GM15510 (cell line): ENCODE data around the gene ZFYVE21.

Experiments used
- POLR2A ChIP-seq: IDR thresholded peaks from 3 replicates; pipeline ENCODE4 v1.6.1; 2011; ENCODE audit warnings: borderline replicate concordance; ENCODE audit not compliant: insufficient read length; ENCODE audit errors: extremely low read depth

Gene ZFYVE21

DNA sequence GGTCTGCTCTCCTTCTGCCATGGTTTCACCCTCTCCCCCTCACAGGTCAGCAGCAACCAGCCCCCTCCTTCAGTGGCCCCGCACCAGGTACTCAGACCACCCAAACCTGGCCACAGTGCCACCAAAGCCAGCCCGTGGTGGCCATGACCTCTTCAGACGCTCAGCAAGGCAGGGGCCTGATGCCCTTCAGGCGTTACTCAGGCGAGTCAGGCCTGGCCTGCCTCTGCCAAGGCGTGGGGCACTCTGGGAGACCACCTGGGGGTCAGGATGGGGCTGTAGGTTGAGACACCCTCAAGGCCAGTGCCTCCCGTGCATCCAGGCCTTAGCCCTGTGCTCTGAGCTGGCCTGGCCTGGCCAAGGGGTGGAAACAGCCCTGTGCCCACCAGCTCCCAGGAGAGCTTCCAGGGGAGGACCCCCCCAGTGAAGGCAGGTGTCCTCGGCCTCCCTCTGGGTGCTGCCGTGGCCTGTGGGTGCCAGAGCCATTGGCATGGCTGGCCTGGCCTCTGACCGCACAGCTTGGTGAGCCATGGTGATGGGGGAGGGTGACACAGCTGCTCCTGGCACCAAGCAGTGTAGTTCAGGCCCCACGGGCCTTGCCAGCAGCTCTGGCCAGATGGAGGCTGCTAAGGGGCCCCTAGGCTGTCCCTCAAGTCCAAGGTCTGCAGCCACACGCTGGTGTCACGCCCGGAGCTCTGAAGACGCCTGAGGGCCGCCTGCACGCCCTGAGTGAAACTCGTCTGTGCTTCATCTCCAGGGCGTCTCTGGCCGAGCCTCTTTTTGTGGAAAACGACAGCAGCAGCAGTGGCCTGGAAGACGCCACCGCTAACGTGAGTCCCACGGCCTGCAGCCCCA, 15.5 kb upstream of the ZFYVE21 start:
- TF ChIP-seq POLR2A = no peak

DNA sequence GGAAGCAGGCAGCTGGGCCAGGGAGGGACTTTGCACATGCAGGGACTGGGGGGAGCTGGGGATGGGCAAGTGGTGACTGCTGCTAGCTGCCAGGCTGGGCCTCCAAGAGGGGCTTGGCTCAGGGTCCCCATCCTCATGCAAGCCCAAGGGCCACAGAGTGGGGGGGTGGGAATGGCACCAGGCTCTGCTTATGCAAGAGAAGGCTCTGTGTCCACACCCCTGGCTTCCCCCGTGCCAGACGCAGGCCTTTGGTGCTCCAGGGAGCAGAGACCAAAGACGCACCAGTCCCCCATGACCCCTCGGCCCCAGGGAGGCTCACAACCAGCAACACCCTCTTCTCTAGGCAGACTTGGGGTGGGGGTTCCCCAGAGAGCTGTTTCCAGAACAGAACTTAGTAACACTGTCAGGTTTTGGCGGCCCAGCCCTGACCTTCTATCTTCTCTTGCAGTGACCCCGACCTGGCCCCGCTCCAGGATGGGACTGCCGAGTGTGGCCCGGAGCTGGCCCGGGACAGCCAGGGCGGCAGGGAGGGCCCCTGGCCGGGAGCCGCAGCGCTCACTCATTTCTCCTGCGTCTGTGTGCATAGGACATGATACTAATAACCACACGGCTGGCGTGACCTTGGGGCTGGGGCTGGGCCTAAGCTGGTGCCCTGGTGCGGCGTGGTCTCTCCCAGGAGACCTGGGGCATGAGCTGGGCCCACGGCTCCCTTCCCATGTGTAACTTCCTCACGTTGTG, 14.7 kb upstream of the ZFYVE21 start:
- TF ChIP-seq POLR2A = no peak

- no peak for TF ChIP-seq POLR2A
Measured at GRCh38 chr14:103702095-103702494, 13.5 kb upstream of the ZFYVE21 start.

GRCh38 chr14:103702497-103703432, 12.8 kb upstream of the ZFYVE21 start:
- peak; percentile 18 for TF ChIP-seq POLR2A

DNA sequence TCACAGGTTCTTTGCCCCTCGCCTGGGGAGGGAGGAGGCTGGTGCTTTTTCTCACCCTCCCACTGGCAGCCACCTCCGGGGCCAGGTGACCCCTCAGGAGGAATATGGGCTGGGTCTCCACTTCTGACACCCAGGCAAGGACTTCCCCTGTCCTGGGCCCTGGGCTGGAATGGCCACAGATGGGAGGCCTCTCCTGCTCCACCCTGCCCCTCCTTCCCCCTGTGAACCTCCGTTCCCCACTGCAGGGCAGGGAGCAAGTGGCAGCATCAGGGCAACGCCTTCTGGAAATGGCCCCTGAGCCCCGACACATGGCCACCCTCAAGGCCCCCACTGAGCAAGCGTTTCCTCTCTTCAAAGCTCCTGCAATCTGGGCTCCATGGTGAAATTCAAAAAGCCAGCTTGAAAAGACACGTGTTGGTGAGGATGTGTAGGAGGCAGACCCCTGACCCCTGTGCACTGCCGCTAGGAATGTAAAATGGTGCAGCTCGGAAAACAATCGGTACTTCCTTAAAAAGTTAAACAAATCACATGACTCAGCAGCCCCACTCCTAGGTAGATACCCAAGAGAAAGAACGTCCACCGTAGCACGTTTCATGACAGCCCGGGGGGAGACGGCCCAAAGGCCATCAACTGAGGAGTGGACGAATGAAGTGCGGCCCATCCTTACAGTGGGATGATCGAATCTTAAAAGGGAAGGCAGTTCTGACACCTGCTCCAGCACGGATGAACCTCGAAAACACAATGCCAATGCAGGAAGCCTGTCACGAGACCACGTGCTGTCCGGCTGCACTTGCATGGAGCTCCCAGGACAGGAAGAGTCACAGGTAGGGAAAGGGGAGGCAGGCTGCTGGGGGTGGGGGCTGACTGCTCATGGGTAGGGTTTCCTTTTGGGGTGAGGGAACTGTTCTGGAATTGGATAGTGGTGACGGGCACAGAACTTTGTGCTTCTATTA, 11.9 kb upstream of the ZFYVE21 start:
- no peak for TF ChIP-seq POLR2A

- no peak for TF ChIP-seq POLR2A
Measured at GRCh38 chr14:103704708-103705107, 10.9 kb upstream of the ZFYVE21 start.

GRCh38 chr14:103705118-103705503, 10.5 kb upstream of the ZFYVE21 start:
- TF ChIP-seq POLR2A = no peak

GRCh38 chr14:103705504-103706284, 9.9 kb upstream of the ZFYVE21 start:
- TF ChIP-seq POLR2A = no peak

GRCh38 chr14:103706551-103707328, 8.9 kb upstream of the ZFYVE21 start:
- TF ChIP-seq POLR2A = no peak

GRCh38 chr14:103707329-103708263, 8.0 kb upstream of the ZFYVE21 start:
- TF ChIP-seq POLR2A = no peak

DNA sequence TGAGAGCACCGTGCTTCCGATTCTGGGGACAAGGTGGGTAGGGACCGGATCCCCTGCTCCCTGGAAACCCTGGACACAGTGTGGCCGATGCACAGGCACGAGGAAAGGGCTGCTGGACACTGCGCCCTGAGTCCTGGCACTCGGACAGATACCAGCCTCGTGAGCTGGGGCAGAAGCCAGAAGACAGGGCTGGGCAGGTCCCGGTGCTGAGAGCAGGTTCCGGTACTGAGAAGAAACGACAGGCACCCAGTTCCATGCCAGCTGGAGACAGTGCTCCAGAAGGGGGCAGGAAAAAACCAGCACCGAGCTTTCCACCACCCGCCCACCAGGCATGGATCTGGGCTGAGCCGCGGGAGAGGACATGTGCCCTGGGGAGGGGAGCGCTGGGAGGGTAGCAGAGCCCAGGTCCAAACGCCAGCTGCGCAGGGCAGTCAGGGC, 6.8 kb upstream of the ZFYVE21 start:
- no peak for TF ChIP-seq POLR2A

DNA sequence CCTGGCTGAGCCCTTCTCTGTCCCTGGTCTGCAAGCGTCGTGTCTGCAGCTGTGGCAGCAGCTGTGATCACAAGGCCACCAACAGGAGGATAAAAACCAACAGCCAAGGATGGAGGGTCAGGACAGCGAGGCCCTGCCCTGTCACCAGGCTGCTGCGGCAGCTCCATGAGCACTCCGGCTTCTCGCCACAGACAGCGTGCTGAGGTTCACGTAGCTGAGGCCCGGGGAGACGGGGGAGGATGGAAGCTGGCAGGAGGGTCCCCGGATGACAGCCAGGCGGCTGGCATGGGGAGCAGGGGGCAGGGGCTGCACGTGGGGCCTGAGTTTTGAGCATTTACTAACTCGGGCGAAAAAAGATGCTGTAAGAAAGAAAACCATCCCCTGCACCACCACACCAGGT, 5.8 kb upstream of the ZFYVE21 start:
- no peak for TF ChIP-seq POLR2A
